ENCODE data around the gene IGF2BP3.

Gene IGF2BP3

GRCh38 chr7:23372611-23373010 is 97.7 kb downstream of the IGF2BP3 start:
- no peak for DNase-seq

GRCh38 chr7:23371654-23372053 is 98.6 kb downstream of the IGF2BP3 start:
- DNase-seq = no peak

- DNase-seq = no peak
Observed at GRCh38 chr7:23369695-23370404, 100.4 kb downstream of the IGF2BP3 start.

- DNase-seq = no peak
Observed at GRCh38 chr7:23369100-23369499, 101.2 kb downstream of the IGF2BP3 start.

GRCh38 chr7:23358152-23358674 is 112.1 kb downstream of the IGF2BP3 start:
- no peak for DNase-seq

GRCh38 chr7:23357190-23358093 is 112.8 kb downstream of the IGF2BP3 start:
- DNase-seq = no peak

- no peak for DNase-seq
Observed at GRCh38 chr7:23356726-23357125, 113.6 kb downstream of the IGF2BP3 start.

- DNase-seq = no peak
Observed at GRCh38 chr7:23356168-23356567, 114.1 kb downstream of the IGF2BP3 start.

- DNase-seq = no peak
Observed at GRCh38 chr7:23353172-23353571, 117.1 kb downstream of the IGF2BP3 start.

GRCh38 chr7:23350466-23350865 is 119.8 kb downstream of the IGF2BP3 start:
- no peak for DNase-seq

- DNase-seq = no peak
Observed at GRCh38 chr7:23349484-23350157, 120.7 kb downstream of the IGF2BP3 start.

- no peak for DNase-seq
Observed at GRCh38 chr7:23347682-23348180, 122.6 kb downstream of the IGF2BP3 start.

- DNase-seq = no peak
Observed at GRCh38 chr7:23347033-23347681, 123.1 kb downstream of the IGF2BP3 start.

GRCh38 chr7:23346316-23346715 is 124.0 kb downstream of the IGF2BP3 start:
- DNase-seq = no peak

- no peak for DNase-seq
Observed at GRCh38 chr7:23345601-23346000, 124.7 kb downstream of the IGF2BP3 start.

- no peak for DNase-seq
Observed at GRCh38 chr7:23343806-23344475, 126.3 kb downstream of the IGF2BP3 start.

- DNase-seq = no peak
Observed at GRCh38 chr7:23343102-23343501, 127.2 kb downstream of the IGF2BP3 start.

- no peak for DNase-seq
Observed at GRCh38 chr7:23341846-23342598, 128.3 kb downstream of the IGF2BP3 start.

GRCh38 chr7:23338863-23339262 is 131.4 kb downstream of the IGF2BP3 start:
- no peak for DNase-seq

- no peak for DNase-seq
Observed at GRCh38 chr7:23338439-23338838, 131.9 kb downstream of the IGF2BP3 start.

GRCh38 chr7:23337374-23337773 is 132.9 kb downstream of the IGF2BP3 start:
- no peak for DNase-seq

Data from activated T-cell treated with anti-CD3 and anti-CD28 coated beads for 4 hours (primary cell).